ENCODE data around the gene PLEKHO1. TPM values are rescaled to one million over a fixed set of nuclear protein-coding genes. Genes with fewer than 3 reads are reported as not detected.
"Not testable (repeated sequence)": the region's sequence is repeated elsewhere in the genome, so short reads cannot be mapped to it uniquely, and the experiment has no call there.

Gene PLEKHO1
- total and polyA plus RNA-seq, 2 experiments from 2014 or later: 26.9 to 30.7 TPM

DNA sequence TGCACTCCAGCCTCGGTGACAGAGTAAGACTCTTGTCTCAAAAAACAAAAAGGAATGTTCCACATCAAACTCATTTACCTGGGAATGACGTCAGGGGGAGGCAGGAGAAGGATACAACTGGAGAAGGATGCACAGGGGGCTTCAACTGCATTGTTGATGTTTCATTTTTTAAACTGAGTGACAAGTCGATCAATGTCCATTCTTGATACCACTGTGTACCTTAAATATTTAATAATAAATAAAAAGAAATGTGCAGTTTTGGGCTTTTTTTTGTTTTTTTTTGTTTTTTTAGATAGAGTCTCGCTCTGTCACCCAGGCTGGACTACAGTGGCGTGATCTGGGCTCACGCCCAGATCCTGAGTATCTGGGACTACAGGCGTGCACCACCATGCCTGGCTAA, 35.8 kb downstream of the PLEKHO1 start:
- Histone ChIP-seq H3F3A (ENCODE audit: insufficient read depth) (peaks cover 5% of the 10 kb centered on the region; the same call in 1 of the 2 replicates), H3K4me2 (ENCODE audit: unreplicated experiment) (no peak overlapping the region), H3K79me2 (ENCODE audit: insufficient read depth) (no peaks in the 10 kb centered on the region), H3K4me3 (no peak overlapping the region), H3K9me2 (ENCODE audit: insufficient read depth) (no peaks in the 10 kb centered on the region), H3K9ac (no peak overlapping the region), H4K20me1 (ENCODE audit: insufficient read depth) (no peaks in the 10 kb centered on the region), H3K27ac (no peak overlapping the region), H3K4me1 (ENCODE audit: insufficient read depth) (peaks cover 16% of the 10 kb centered on the region), H3K36me3 (ENCODE audit: low read depth) (no peaks in the 10 kb centered on the region), H3K9me3 (ENCODE audit: low read depth) (no peaks in the 10 kb centered on the region), H2AFZ (no peak overlapping the region), H3K27me3 (replicated peaks; ENCODE audit: insufficient read depth) (no peaks in the 10 kb centered on the region)
- WGBS, 2 experiments (ENCODE audit: low coverage in 1 of 2, low lambda C conversion rate in 2 of 2, missing lambda C conversion rate in 2 of 2): 91 to 92% methylated on average over 7 of the region's 7 CpGs
- DNase-seq: no peak
- in situ Hi-C loops (cut with MboI): no loop called here
- TF ChIP-seq EZH2 (IDR thresholded peaks at IDR 0.05; ENCODE audit: insufficient read depth, poor library complexity, severe bottlenecking): no peak
- no peak for TF ChIP-seq EZH2phosphoT487 (IDR thresholded peaks at IDR 0.05; ENCODE audit: insufficient read depth, low read depth)

DNA sequence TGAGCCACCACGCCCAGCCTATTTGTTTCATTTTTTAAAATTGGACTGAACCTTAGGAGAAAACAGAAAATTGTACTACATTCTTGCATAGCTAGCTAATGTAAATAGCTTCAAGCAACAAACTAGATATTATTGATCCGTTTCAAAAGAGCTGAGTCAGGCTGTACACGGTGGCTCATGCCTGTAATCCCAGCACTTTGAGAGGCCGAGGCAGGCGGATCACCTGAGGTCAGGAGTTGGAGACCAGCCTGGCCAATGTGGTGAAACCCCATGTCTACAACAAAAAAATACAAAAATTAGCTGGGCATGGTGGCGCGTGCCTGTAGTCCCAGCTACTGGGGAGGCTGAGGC, 36.7 kb downstream of the PLEKHO1 start:
- 68 to 69% methylated on average over 7 of the region's 7 CpGs for WGBS, 2 experiments (ENCODE audit: low coverage in 1 of 2, low lambda C conversion rate in 2 of 2, missing lambda C conversion rate in 2 of 2)
- in situ Hi-C loops (cut with MboI); H3K9me3 ChIP-seq (ENCODE audit: low read depth); H3K9ac ChIP-seq; H4K20me1 ChIP-seq (ENCODE audit: insufficient read depth); DNase-seq; H3K4me3 ChIP-seq; H3K79me2 ChIP-seq (ENCODE audit: insufficient read depth); H3F3A ChIP-seq (ENCODE audit: insufficient read depth); H3K36me3 ChIP-seq (ENCODE audit: low read depth); H3K27me3 ChIP-seq (replicated peaks; ENCODE audit: insufficient read depth); H3K9me2 ChIP-seq (ENCODE audit: insufficient read depth): not testable (repeated sequence)
- Histone ChIP-seq H2AFZ (peak overlapping the region; percentile 83), H3K4me2 (ENCODE audit: unreplicated experiment) (peak overlapping the region; percentile 45), H3K4me1 (ENCODE audit: insufficient read depth) (peaks cover 16% of the 10 kb centered on the region), H3K27ac (peak overlapping the region; percentile 70)

DNA sequence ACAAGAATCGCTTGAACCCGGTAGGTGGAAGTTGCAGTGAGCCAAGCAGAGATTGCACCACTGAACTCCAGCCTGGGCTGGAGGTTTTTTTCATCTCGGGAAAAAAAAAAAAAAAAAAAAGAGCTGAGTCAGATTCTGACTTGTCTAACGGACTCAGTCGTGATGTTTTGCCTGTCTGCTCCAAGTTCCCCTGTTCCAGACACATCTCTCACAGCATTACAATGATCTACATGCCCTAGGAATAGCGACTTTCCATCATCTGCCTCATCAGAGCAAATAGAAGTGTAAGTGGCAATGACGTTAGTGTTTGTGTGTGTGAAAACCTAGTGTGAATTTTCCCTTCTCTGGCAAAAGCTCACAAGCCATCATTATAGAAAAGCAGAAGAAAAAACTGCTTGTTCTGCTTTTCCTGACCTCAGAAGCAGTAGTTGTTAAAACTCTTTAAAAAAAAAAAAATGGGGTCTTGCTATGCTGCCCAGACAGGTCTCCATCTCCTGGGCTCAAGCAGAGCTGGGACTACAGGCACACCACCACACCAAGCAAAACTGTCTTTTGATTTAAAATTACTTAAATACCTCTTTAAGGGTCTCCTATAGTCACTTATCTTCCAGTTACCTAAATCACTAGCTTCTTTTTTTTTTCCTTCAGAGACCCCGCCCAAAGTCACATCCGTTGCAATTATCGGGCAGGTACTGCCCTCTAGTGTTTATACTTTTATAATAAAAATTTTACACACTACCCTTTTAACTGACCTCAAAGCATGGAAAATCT, 37.3 kb downstream of the PLEKHO1 start:
- Histone ChIP-seq H3K4me3 (peak overlapping the region; percentile 61), H3K9me2 (ENCODE audit: insufficient read depth) (no peaks in the 10 kb centered on the region)
- in situ Hi-C loops (cut with MboI): no loop called here

DNA sequence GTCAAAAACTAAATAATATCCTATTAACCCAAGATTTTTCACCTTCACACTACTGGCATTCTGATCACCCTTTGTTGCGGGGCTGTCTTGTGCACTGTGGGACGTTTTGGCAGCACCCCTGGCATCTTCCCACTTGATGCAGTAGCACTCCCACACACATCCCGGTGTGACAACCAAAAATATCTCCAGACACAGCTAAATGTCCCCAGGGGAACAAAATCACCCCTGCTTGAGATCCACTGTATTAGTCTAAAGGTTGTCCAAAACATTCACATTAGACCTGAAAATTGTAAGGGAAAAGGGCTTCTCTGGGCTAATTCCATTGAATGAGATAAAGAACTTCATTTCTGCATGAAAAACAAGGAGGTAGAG, 37.8 kb downstream of the PLEKHO1 start:
- no peaks in the 10 kb centered on the region for H3K27me3 ChIP-seq (replicated peaks; ENCODE audit: insufficient read depth)
- peak overlapping the region; percentile 61; the same call in 1 of the 2 replicates for H3K4me3 ChIP-seq
- no peak overlapping the region for H3K9ac ChIP-seq
- TF ChIP-seq EZH2phosphoT487 (IDR thresholded peaks at IDR 0.05; ENCODE audit: insufficient read depth, low read depth) (no peak), EZH2 (IDR thresholded peaks at IDR 0.05; ENCODE audit: insufficient read depth, poor library complexity, severe bottlenecking) (no peak)
- peaks cover 23% of the 10 kb centered on the region for H3K4me1 ChIP-seq (ENCODE audit: insufficient read depth)
- H3K79me2 ChIP-seq (ENCODE audit: insufficient read depth): no peaks in the 10 kb centered on the region
- no peak overlapping the region for H3K27ac ChIP-seq
- H3K36me3 ChIP-seq (ENCODE audit: low read depth): no peaks in the 10 kb centered on the region
- H4K20me1 ChIP-seq (ENCODE audit: insufficient read depth): no peaks in the 10 kb centered on the region
- H3K9me3 ChIP-seq (ENCODE audit: low read depth): no peaks in the 10 kb centered on the region
- H3F3A ChIP-seq (ENCODE audit: insufficient read depth): peaks cover 12% of the 10 kb centered on the region; the same call in 1 of the 2 replicates
- WGBS, 2 experiments (ENCODE audit: low coverage in 1 of 2, low lambda C conversion rate in 2 of 2, missing lambda C conversion rate in 2 of 2): 11 to 22% methylated on average over 3 of the region's 3 CpGs
- no peak for DNase-seq
- H2AFZ ChIP-seq: peak overlapping the region; percentile 83
- in situ Hi-C loops (cut with MboI): no loop called here
- H3K4me2 ChIP-seq (ENCODE audit: unreplicated experiment): peak overlapping the region; percentile 80
- H3K9me2 ChIP-seq (ENCODE audit: insufficient read depth): no peaks in the 10 kb centered on the region

More for the DNA sequence above, 37.3 kb downstream of the PLEKHO1 start:
- peak; percentile 70 for DNase-seq
- Histone ChIP-seq H3K79me2 (ENCODE audit: insufficient read depth) (no peaks in the 10 kb centered on the region), H3K27me3 (replicated peaks; ENCODE audit: insufficient read depth) (no peaks in the 10 kb centered on the region), H3K27ac (peak overlapping the region; percentile 70), H3K4me2 (ENCODE audit: unreplicated experiment) (peak overlapping the region; percentile 80), H3K9me3 (ENCODE audit: low read depth) (no peaks in the 10 kb centered on the region), H3K36me3 (ENCODE audit: low read depth) (no peaks in the 10 kb centered on the region), H3K9ac (peak overlapping the region; percentile 57), H3K4me1 (ENCODE audit: insufficient read depth) (peaks cover 19% of the 10 kb centered on the region), H3F3A (ENCODE audit: insufficient read depth) (peaks cover 8% of the 10 kb centered on the region; the same call in 1 of the 2 replicates), H2AFZ (peak overlapping the region; percentile 83), H4K20me1 (ENCODE audit: insufficient read depth) (no peaks in the 10 kb centered on the region)
- 14% methylated on average over 10 of the region's 10 CpGs for WGBS, 2 experiments (ENCODE audit: low coverage in 1 of 2, low lambda C conversion rate in 2 of 2, missing lambda C conversion rate in 2 of 2)
- TF ChIP-seq EZH2 (IDR thresholded peaks at IDR 0.05; ENCODE audit: insufficient read depth, poor library complexity, severe bottlenecking): no peak
- TF ChIP-seq EZH2phosphoT487 (IDR thresholded peaks at IDR 0.05; ENCODE audit: insufficient read depth, low read depth): no peak

All from GM23248 (cell line).